Activated CD8-positive, alpha-beta memory T cell treated with anti-CD3 and anti-CD28 coated beads, Interleukin-2, amount 10 ng/mL, durations not matched to agents 7 days and 5 days (primary cell): Measurements from ENCODE around the gene PHACTR3. TPM values are rescaled to one million over a fixed set of nuclear protein-coding genes. Genes with fewer than 3 reads are reported as not detected.

Experiments
- ATAC-seq: fragments of 150-1000 bp; cut with Tn5 transposase; one replicate; pipeline ENCODE4 v1.10.0; 2021; ENCODE audit warnings: moderate library complexity
- CTCF ChIA-PET: fragments of 350-600 bp; sonication (Branson Sonifier 250); formaldehyde crosslinking; loops from one replicate; lab custom pipeline; 2021; ENCODE audit warnings: antibody characterized with exemption; lab: Charles Lee
- DNase-seq: peaks from one replicate; pipeline ENCODE4 v3.0.0-alpha.2; 2020
- H3K27ac Mint-ChIP-seq: one replicate; pipeline ENCODE4 v1.8.0; 2021; ENCODE audit warnings: mild to moderate bottlenecking, mixed read lengths
- H3K27me3 Mint-ChIP-seq: one replicate; pipeline ENCODE4 v1.8.0; 2021; ENCODE audit warnings: mixed read lengths
- H3K36me3 Mint-ChIP-seq: one replicate; pipeline ENCODE4 v1.8.0; 2021; ENCODE audit warnings: mild to moderate bottlenecking, mixed read lengths
- H3K4me1 Mint-ChIP-seq: one replicate; pipeline ENCODE4 v1.8.0; 2021; ENCODE audit warnings: mixed read lengths
- H3K4me3 Mint-ChIP-seq: one replicate; pipeline ENCODE4 v1.8.0; 2021; ENCODE audit warnings: mild to moderate bottlenecking, moderate library complexity, mixed read lengths
- H3K9me3 Mint-ChIP-seq: one replicate; pipeline ENCODE4 v1.8.0; 2022; ENCODE audit warnings: low read depth, mixed read lengths
- total RNA-seq, 2 experiments: library from RNA; stranded (reverse); gene quantifications; one replicate each; pipeline ENCODE4 v1.2.3, GENCODE V29; 2021

The PHACTR3 gene
- total RNA-seq, 2 experiments from 2014 or later: not detected

DNA sequence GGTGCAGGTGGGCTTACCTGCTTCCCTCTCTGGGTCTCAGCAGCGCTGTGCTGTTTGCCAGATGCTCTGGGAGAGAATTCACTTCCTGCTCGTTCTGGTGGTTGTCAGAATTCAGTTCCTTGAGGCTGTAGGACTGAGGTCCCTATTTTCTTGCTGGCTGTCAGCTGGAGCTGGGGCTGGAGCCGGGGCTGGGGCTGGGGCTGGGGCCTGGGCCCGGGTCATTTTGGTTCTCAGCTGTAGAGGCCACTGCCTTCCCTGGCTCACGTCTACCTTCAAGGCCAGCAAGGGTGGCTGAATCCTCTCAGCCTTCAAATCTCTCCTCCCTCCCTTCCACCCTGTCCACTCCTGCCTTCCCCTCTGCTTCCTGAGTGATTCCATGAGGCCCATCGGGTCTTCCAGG lies 16.8 kb upstream of the PHACTR3 start:
- H3K9me3 Mint-ChIP-seq: no peaks in the 10 kb centered on the region
- no peak for DNase-seq
- ATAC-seq: no peak
- CTCF ChIA-PET: no interaction called here
- no peak overlapping the region for H3K27ac Mint-ChIP-seq
- H3K4me1 Mint-ChIP-seq: peaks cover 9% of the 10 kb centered on the region
- H3K36me3 Mint-ChIP-seq: no peaks in the 10 kb centered on the region
- H3K27me3 Mint-ChIP-seq: peaks cover 4% of the 10 kb centered on the region
- H3K4me3 Mint-ChIP-seq: no peak overlapping the region

DNA sequence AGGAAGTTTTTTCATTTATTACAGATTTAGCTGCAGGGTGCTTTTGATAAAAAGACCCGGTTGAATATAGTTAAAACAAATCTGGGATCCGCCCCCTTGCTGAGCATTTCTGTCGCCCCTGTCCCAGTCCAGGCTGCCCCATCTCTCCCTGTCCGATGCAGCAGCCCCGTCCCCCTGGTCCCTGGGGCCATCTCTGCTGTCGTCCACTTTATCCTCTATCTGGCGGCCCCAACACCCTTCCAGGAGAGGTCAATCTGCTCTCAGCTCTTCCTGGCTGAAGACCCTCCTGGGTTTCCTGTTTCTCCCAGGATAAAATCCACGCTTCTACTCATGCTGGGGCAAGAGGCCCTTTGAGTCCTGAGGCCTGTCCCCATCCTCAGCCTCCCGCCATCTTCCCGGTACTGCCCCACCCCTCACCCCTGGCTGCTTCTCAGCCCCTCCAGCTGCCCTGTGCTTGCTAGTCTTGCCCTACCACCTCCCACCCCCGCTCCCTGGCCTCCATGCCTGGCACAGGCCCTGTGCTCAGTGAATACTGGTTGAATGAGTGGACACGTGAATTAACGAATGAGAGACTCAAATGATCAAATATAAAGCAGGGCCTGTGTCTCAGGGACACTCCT lies 16.0 kb upstream of the PHACTR3 start:
- CTCF ChIA-PET: no interaction called here
- H3K4me1 Mint-ChIP-seq: peaks cover 9% of the 10 kb centered on the region
- no peak overlapping the region for H3K4me3 Mint-ChIP-seq
- peaks cover 10% of the 10 kb centered on the region for H3K27me3 Mint-ChIP-seq
- H3K9me3 Mint-ChIP-seq: no peaks in the 10 kb centered on the region
- no peak for DNase-seq
- H3K36me3 Mint-ChIP-seq: no peaks in the 10 kb centered on the region
- H3K27ac Mint-ChIP-seq: no peak overlapping the region
- ATAC-seq: no peak

DNA sequence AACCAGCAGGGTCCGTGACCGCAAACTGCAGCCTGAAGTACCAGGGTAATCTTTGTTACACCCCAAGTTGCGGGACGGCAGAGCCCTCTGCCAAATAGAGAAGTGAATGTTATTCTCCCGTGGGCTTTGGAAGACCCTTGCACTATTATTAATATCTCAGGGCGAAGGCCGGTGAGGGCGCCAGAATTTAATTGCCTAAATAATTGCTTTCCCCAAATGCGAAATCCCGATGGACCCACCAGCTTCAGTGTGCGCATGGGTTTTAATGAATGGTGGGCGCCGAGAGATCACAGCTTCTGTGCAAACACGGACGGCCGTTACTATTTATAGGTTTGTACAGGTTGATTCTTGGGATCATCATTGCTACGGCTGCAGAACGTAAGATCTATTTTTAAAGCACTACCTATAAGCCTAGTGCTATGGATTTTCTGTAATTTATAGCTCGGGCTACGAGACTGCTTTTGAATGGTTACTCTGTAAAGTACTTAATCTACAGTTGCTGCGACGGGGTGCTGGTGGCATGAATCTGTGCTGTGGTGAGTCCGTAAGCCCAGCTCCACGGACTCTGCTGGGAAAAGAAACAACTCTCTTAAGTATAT lies 15.2 kb upstream of the PHACTR3 start:
- Mint-ChIP-seq H3K4me3 (no peak overlapping the region), H3K36me3 (no peaks in the 10 kb centered on the region), H3K27ac (no peak overlapping the region), H3K4me1 (peaks cover 9% of the 10 kb centered on the region), H3K27me3 (peaks cover 16% of the 10 kb centered on the region), H3K9me3 (no peaks in the 10 kb centered on the region)
- DNase-seq (no peak), ATAC-seq (no peak)
- CTCF ChIA-PET: no interaction called here

DNA sequence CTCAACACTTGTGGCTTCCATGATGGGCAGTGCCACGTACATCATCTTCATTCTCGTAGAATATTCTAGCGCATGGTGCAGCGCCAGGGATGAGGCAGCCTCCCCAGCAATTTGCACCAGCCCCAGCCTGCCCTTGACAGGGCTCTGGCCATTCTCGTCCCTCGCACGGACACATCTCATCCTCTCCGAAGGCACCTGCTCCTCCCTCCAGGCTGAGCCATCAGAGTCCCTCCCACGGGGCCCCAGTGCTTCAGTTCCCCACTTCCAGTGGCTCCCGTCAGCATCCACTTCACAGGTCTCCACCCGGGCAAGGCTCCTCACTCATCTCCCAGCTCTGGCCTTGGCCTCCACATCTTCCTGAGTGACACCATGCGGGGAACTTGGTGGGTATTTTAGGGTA lies 13.3 kb upstream of the PHACTR3 start:
- H3K27me3 Mint-ChIP-seq: peaks cover 31% of the 10 kb centered on the region
- H3K9me3 Mint-ChIP-seq: no peaks in the 10 kb centered on the region
- no peaks in the 10 kb centered on the region for H3K36me3 Mint-ChIP-seq
- DNase-seq (no peak), ATAC-seq (no peak)
- H3K27ac Mint-ChIP-seq: no peak overlapping the region
- CTCF ChIA-PET: interaction anchor here (1.4 kb wide), 1 partner anchor 18 kb away, joined by 4 read pairs; no protein-coding TSS in a partner anchor
- peaks cover 2% of the 10 kb centered on the region for H3K4me1 Mint-ChIP-seq
- H3K4me3 Mint-ChIP-seq: no peak overlapping the region

DNA sequence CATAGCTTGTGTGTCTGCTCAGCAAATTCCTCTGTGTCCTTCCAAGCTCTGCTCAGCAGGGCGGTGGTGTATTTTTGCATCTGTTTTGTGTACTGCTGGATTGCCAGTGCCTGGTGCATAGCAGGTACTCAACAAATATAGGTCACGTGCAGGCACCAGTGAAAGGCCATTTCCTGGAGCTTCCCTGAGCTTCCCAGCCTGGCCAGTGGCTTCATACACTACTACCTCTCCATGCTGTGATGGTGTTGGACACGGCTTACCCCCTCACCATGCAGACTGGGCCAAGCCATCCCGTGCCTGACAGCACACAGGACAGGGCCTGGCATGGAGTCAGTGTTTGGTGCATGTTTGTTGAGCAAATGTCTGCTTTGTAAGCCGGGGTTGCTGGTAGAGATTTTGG lies 7.7 kb upstream of the PHACTR3 start:
- no peak overlapping the region for H3K27ac Mint-ChIP-seq
- H3K9me3 Mint-ChIP-seq: no peaks in the 10 kb centered on the region
- CTCF ChIA-PET: interaction anchor here (1.3 kb wide), 1 partner anchor 26 kb away, joined by 5 read pairs; no protein-coding TSS in a partner anchor
- H3K4me3 Mint-ChIP-seq: no peak overlapping the region
- DNase-seq (no peak), ATAC-seq (no peak)
- no peaks in the 10 kb centered on the region for H3K36me3 Mint-ChIP-seq
- peaks cover 42% of the 10 kb centered on the region for H3K27me3 Mint-ChIP-seq
- no peaks in the 10 kb centered on the region for H3K4me1 Mint-ChIP-seq

DNA sequence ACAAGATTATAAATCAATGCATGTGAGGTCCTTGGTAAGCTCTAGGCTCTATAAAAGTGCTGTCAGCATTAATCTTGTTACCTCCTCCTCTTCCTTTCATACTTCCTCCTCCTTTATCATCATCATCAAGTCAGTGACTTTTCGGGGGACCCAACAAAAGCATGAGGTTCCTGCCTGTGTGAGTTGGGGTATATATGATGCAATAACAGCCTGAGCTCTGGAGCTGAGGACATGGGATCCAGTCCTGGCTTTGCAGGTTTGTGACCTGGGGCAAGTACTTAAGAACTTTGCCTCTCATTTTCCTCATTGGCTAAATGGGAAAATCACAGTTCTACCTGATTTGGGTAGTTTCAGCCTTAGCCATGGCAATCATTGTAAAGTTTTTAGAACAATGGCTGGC lies 7.1 kb upstream of the PHACTR3 start:
- CTCF ChIA-PET: interaction anchor here (1.3 to 1.9 kb wide), 2 partner anchors 25 to 26 kb away, joined by 5 to 6 read pairs; no protein-coding TSS in a partner anchor
- H3K27me3 Mint-ChIP-seq: peaks cover 43% of the 10 kb centered on the region
- DNase-seq (no peak), ATAC-seq (no peak)
- no peak overlapping the region for H3K4me3 Mint-ChIP-seq
- H3K36me3 Mint-ChIP-seq: no peaks in the 10 kb centered on the region
- no peaks in the 10 kb centered on the region for H3K4me1 Mint-ChIP-seq
- no peak overlapping the region for H3K27ac Mint-ChIP-seq
- no peaks in the 10 kb centered on the region for H3K9me3 Mint-ChIP-seq

DNA sequence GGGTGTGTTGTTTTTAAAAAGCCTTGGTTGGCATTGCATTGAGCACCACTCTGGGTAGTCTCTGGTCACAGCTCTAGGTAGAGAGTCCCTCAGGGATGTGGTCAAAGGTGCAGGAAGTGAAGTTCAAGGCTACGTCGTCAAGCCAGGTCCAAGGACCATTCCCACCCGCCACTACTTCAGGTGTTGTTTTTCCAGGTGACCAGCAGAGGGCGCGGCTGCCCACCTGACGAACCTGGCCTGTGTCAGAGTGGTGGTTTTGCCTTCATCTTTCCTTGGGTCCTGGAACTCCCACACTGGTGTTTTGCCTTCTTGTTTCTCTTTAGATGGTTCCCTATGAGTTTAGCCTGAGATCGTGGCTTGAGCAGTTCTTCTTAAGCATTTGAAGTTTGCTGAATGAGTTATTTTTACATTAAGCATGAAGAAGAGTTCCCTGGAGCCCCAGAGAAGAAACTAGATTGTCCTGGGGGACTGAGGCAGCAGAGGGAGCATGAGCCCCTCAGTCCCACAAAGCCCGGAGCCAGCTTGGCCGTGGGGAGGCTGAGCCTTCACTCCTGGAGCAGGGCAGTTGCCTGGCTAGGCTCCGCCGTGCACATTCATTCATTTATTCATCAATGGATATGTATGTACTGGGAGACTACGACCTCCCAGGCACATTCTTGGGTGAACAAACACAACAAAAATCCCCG lies 5.6 kb upstream of the PHACTR3 start:
- no peak overlapping the region for H3K4me3 Mint-ChIP-seq
- H3K27me3 Mint-ChIP-seq: peaks cover 47% of the 10 kb centered on the region
- DNase-seq (peak; percentile 56), ATAC-seq (peak; percentile 47)
- no peak overlapping the region for H3K27ac Mint-ChIP-seq
- H3K36me3 Mint-ChIP-seq: no peaks in the 10 kb centered on the region
- no peaks in the 10 kb centered on the region for H3K4me1 Mint-ChIP-seq
- no peaks in the 10 kb centered on the region for H3K9me3 Mint-ChIP-seq
- CTCF ChIA-PET: interaction anchor here (0.7 to 1.9 kb wide), 9 partner anchors 10 to 824 kb away, joined by 3 to 6 read pairs (median 3); no protein-coding TSS in a partner anchor

DNA sequence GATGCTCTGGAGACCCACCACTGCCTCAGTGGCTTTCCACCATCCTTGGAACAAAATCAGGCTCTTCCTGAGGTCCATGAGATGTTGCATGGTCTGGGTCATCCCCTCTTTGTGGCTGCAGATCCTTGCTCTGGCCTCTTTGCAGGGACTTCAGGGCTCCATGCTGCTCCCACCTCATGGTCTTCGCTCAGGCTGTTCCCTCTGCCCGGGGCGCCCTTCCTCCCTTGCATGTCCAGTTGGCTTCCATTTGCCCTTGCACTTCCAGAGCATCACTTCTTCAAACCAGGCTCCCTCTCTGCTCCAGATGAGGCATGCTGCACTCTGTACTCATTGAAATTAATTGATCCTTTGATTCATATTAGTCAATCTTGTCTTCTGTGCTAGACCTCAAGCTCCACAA lies 4.4 kb upstream of the PHACTR3 start:
- no peaks in the 10 kb centered on the region for H3K36me3 Mint-ChIP-seq
- H3K27ac Mint-ChIP-seq: no peak overlapping the region
- ATAC-seq (no peak), DNase-seq (no peak)
- H3K27me3 Mint-ChIP-seq: peaks cover 38% of the 10 kb centered on the region
- no peaks in the 10 kb centered on the region for H3K4me1 Mint-ChIP-seq
- H3K9me3 Mint-ChIP-seq: no peaks in the 10 kb centered on the region
- CTCF ChIA-PET: interaction anchor here (1.3 kb wide), 1 partner anchor 29 kb away, joined by 3 read pairs; no protein-coding TSS in a partner anchor
- no peak overlapping the region for H3K4me3 Mint-ChIP-seq

DNA sequence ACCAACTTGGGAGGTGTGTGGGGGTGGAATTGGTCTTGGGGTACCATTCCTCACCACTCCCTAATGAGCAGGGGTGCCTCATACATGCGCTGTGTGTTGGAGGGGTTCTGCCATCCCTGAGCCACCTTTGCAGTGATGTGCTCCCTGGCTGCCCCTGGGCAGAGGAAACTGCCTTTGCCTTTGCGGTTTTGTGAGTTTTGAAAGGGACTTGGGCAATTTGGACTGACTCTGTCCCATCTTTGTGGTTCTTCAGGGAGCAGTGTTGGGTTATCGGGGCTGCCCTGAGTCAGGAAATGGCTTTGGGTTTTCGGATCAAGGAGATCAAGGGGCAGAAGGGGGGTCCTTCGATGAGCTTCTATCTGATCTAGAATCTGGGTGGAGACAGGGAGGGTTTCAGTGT lies 3.9 kb upstream of the PHACTR3 start:
- Mint-ChIP-seq H3K4me3 (no peak overlapping the region), H3K36me3 (no peaks in the 10 kb centered on the region), H3K27ac (no peak overlapping the region), H3K9me3 (no peaks in the 10 kb centered on the region), H3K4me1 (no peaks in the 10 kb centered on the region), H3K27me3 (peaks cover 37% of the 10 kb centered on the region)
- ATAC-seq (no peak), DNase-seq (no peak)
- CTCF ChIA-PET: interaction anchor here (1.0 kb wide), 1 partner anchor 10 kb away, joined by 3 read pairs; no protein-coding TSS in a partner anchor

DNA sequence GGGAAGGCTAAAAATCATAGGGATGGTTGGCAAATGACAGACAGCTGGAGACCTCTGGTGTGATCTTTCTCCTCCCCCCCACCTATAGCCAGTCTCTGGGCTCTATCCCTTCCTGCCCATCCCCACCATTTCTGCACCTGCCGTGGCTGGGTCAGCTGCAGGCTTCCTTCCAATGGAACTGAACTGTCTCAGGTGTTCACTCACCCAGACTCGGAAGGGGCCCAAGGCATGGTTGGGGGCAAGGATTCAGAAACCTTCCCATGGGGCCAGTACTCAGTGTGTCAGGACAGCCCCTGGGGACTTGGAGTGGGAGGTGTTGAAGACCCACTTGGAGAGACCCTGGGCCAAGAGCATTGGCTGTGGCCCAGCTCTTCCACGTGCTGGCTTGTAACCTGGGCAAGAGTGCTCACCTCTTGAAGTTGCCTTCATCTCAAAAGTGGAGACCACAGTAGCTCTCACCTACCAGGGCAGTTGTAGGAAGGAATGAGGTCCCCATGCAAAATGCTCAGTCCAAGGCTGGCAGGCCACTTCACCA lies 1.7 kb upstream of the PHACTR3 start:
- Mint-ChIP-seq H3K27me3 (peaks cover 53% of the 10 kb centered on the region), H3K36me3 (no peaks in the 10 kb centered on the region), H3K9me3 (no peaks in the 10 kb centered on the region), H3K27ac (no peak overlapping the region), H3K4me3 (no peak overlapping the region), H3K4me1 (no peaks in the 10 kb centered on the region)
- CTCF ChIA-PET: interaction anchor here (0.7 kb wide), 1 partner anchor 1265 kb away, joined by 3 read pairs; no protein-coding TSS in a partner anchor
- DNase-seq (no peak), ATAC-seq (no peak)

DNA sequence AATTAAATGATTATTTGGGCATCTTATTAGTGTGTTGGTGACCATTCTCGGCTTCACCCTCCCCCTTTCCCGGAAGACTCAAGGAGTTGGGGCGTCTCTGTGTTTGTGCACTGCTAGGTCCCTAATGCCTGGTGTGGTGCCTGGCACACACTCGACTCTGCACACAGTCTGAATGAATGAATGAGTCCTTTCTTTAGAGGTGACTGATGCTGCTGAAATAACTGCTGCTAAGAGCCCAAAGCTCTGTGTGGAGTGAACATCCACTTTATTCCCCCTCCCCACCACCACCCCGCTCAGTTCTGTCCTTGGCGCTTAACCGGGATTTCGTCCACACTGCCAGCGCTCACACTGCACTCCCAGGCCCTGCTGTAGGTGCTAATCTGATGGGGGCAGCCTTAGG lies 1.2 kb upstream of the PHACTR3 start:
- Mint-ChIP-seq H3K4me3 (no peak overlapping the region), H3K27ac (no peak overlapping the region), H3K36me3 (no peaks in the 10 kb centered on the region), H3K4me1 (no peaks in the 10 kb centered on the region), H3K9me3 (no peaks in the 10 kb centered on the region), H3K27me3 (peaks cover 55% of the 10 kb centered on the region)
- DNase-seq (no peak), ATAC-seq (no peak)
- CTCF ChIA-PET: no interaction called here

DNA sequence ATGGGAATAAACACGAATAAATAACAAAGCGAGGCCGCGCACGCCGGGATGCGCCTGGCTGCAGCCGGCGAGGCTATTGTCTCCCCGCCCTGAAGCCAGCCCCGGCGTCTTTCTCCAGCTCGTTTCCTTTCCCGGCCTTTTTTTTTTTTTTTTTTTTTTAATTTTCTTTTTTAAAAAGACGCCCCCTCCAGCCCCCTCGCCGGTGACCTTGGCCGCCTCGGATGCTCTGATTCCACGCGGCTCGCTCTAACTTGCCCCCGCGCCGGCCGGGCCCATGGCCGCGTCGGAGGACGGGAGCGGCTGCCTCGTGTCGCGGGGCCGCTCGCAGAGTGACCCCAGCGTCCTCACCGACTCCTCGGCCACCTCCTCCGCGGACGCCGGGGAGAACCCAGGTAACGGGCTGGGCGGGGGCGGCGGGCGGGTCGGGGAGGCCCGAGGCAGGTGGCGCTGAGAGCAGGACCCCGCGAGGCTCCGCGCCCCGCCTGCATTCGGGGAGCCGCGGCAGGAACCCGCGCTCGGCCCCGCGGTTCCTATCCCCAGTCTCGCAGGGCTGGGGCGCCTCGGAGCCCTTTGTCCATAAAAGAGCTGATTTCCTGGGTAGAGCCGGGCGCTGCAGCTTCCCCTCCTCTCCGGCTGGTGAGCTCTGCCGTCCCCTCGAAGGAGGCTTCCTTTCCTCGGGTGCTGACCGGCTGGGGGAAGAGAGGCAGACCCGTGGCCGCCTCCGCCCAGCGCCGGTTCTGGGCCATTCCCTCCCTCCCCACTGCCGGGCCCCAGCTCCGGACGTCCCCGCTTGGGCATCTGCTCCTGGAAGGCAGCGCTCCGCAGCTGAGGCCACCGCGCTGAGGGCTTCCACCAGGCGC lies 631 bp downstream of the PHACTR3 start:
- Mint-ChIP-seq H3K27ac (no peak overlapping the region), H3K36me3 (no peaks in the 10 kb centered on the region), H3K9me3 (no peaks in the 10 kb centered on the region), H3K4me1 (peaks cover 3% of the 10 kb centered on the region), H3K27me3 (peaks cover 55% of the 10 kb centered on the region), H3K4me3 (no peak overlapping the region)
- CTCF ChIA-PET: no interaction called here
- ATAC-seq (no peak), DNase-seq (no peak)
